Mesendoderm (in vitro differentiated cells): Measurements from ENCODE around the gene ORAI1.

ENCODE experiments used
- DNase-seq: peaks from one replicate; pipeline ENCODE4 v3.0.0; 2013
- H2AK5ac ChIP-seq: 2 replicates; pipeline ENCODE4 v1.6.1; 2013; ENCODE audit warnings: low read length, inconsistent platforms
- H2BK120ac ChIP-seq: 2 replicates; pipeline ENCODE4 v1.6.1; 2013; ENCODE audit warnings: low read depth, mild to moderate bottlenecking, low read length, moderate library complexity, mixed read lengths
- H2BK15ac ChIP-seq: replicated peaks from 2 replicates; pipeline ENCODE4 v1.6.1; 2013; ENCODE audit warnings: low read depth, mild to moderate bottlenecking, moderate library complexity
- H2BK5ac ChIP-seq: 2 replicates; pipeline ENCODE4 v1.6.1; 2013; ENCODE audit warnings: low read length, inconsistent platforms
- H3K18ac ChIP-seq: 2 replicates; pipeline ENCODE4 v1.6.1; 2013; ENCODE audit warnings: mild to moderate bottlenecking, low read length, mixed read lengths
- H3K23ac ChIP-seq: one replicate; pipeline ENCODE4 v1.6.1; 2013; ENCODE audit warnings: low read length
- H3K27ac ChIP-seq: 2 replicates; pipeline ENCODE4 v1.5.1; 2013; ENCODE audit warnings: low read depth, mild to moderate bottlenecking, inconsistent platforms, low read length, moderate library complexity
- H3K27me3 ChIP-seq: 2 replicates; pipeline ENCODE4 v1.6.1; 2013; ENCODE audit warnings: low read length, control low read depth, mild to moderate bottlenecking, inconsistent platforms; ENCODE audit not compliant: insufficient read depth, poor library complexity
- H3K36me3 ChIP-seq: 2 replicates; pipeline ENCODE4 v1.6.1; 2013; ENCODE audit warnings: low read length, inconsistent platforms; ENCODE audit not compliant: control insufficient read depth, insufficient read depth
- H3K4ac ChIP-seq: one replicate; pipeline ENCODE4 v1.6.1; 2013; ENCODE audit warnings: low read depth, mild to moderate bottlenecking, low read length, moderate library complexity
- H3K4me1 ChIP-seq: 2 replicates; pipeline ENCODE4 v1.6.1; 2013; ENCODE audit warnings: low read depth, low read length, inconsistent platforms; ENCODE audit not compliant: control insufficient read depth
- H3K4me2 ChIP-seq: 2 replicates; pipeline ENCODE4 v1.6.1; 2013; ENCODE audit warnings: low read length
- H3K4me3 ChIP-seq: 2 replicates; pipeline ENCODE4 v1.5.1; 2013; ENCODE audit warnings: mild to moderate bottlenecking, low read length
- H3K56ac ChIP-seq: one replicate; pipeline ENCODE4 v1.6.1; 2013; ENCODE audit warnings: low read length
- H3K79me1 ChIP-seq: 2 replicates; pipeline ENCODE4 v1.6.1; 2013; ENCODE audit warnings: low read length, inconsistent platforms
- H3K79me2 ChIP-seq: 2 replicates; pipeline ENCODE4 v1.6.1; 2013; ENCODE audit warnings: mild to moderate bottlenecking, low read length; ENCODE audit not compliant: control insufficient read depth, insufficient read depth
- H3K9ac ChIP-seq: 2 replicates; pipeline ENCODE4 v1.6.1; 2013; ENCODE audit warnings: low read length, inconsistent platforms
- H4K5ac ChIP-seq: one replicate; pipeline ENCODE4 v1.6.1; 2013; ENCODE audit warnings: low read length
- H4K8ac ChIP-seq: one replicate; pipeline ENCODE4 v1.6.1; 2013; ENCODE audit warnings: low read depth, mild to moderate bottlenecking, control low read depth, low read length, moderate library complexity
- WGBS: extraction: QIAGEN DNeasy Blood & Tissue Kit; methylation state at CpG from one replicate; pipeline ENCODE4 v1.1.7; 2013; ENCODE audit warnings: low lambda C conversion rate, missing lambda C conversion rate; ENCODE audit not compliant: insufficient coverage; ENCODE audit errors: extremely low coverage; 5-methylcytosine and 5-hydroxymethylcytosine counted together

The ORAI1 gene

GRCh38 chr12:121595520-121595919 is 30.8 kb upstream of the ORAI1 start:
- Histone ChIP-seq H3K79me1 (no peaks in the 10 kb centered on the region), H3K4me2 (no peak overlapping the region), H2BK15ac (no peak overlapping the region), H3K56ac (no peak overlapping the region), H2BK5ac (no peak overlapping the region), H2BK120ac (no peak overlapping the region), H4K5ac (no peak overlapping the region), H3K23ac (no peak overlapping the region), H3K27ac (no peak overlapping the region), H3K18ac (no peak overlapping the region), H4K8ac (no peak overlapping the region), H3K4ac (no peak overlapping the region), H3K27me3 (no peaks in the 10 kb centered on the region), H3K4me1 (peaks cover 4% of the 10 kb centered on the region), H3K4me3 (no peak overlapping the region), H2AK5ac (no peak overlapping the region), H3K9ac (no peak overlapping the region), H3K36me3 (no peaks in the 10 kb centered on the region), H3K79me2 (no peaks in the 10 kb centered on the region)
- no CpG with 5 or more reads among the region's 12 CpGs for WGBS
- no peak for DNase-seq

DNA sequence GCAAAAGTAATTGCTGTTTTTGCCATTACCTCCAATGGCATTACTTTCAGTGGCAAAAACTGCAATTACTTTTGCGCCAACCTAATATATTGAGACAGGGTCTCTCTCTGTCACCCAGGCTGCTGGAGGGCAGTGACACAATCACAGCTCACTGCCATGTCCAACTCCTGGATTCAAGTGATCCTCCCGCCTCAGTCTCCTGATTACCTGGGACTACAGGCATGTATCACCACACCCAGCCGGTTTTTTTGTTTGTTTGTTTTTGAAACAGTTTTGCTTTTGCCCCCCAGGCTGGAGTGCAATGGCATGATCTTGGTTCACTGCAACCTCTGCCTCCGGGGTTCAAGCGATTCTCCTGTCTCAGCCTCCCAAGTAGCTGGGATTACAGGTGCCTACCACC is 29.8 kb upstream of the ORAI1 start:
- H4K5ac ChIP-seq, result no peak overlapping the region
- no peak for DNase-seq
- no peaks in the 10 kb centered on the region for H3K4me1 ChIP-seq
- H3K18ac ChIP-seq, result no peak overlapping the region
- no peaks in the 10 kb centered on the region for H3K79me2 ChIP-seq
- no peak overlapping the region for H2AK5ac ChIP-seq
- H3K4ac ChIP-seq, result no peak overlapping the region
- no peak overlapping the region for H2BK120ac ChIP-seq
- H2BK5ac ChIP-seq, result no peak overlapping the region
- no peak overlapping the region for H3K23ac ChIP-seq
- no peak overlapping the region for H3K56ac ChIP-seq
- H3K27ac ChIP-seq, result no peak overlapping the region
- H3K27me3 ChIP-seq, result no peaks in the 10 kb centered on the region
- H4K8ac ChIP-seq, result no peak overlapping the region
- no peaks in the 10 kb centered on the region for H3K79me1 ChIP-seq
- no CpG with 5 or more reads among the region's 5 CpGs for WGBS
- H3K4me3 ChIP-seq, result no peak overlapping the region
- no peak overlapping the region for H3K9ac ChIP-seq
- no peak overlapping the region for H3K4me2 ChIP-seq
- H2BK15ac ChIP-seq, result no peak overlapping the region
- H3K36me3 ChIP-seq, result no peaks in the 10 kb centered on the region

DNA sequence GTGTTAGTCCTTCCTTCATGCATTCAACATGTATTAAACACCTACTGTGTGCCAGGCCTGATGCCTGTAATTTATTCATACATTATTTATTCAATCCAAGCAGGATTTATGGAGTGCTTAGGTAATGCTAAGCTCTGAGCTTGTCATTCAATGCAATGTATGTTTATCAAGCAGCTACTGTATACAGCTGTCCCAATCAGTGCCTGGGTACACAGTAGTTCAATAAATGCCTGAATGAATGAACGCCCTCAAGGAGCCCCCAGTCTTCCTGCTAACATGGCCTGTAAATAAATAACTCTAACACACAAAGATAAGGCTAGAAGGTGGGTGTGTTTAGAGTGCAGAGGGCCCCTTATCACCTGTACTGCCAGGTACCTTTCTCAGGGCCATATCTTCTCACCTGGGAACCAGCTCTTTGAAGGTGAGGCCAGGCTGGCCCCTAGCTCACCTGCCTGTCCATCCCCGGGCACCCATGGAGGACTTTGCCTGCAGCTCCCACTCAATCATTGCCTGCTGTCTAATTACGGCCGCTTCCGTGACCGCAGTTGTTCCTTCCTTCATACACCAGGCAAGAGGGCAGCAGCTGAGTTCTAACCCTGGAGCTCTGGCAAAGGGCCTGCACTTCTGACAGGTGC is 25.5 kb upstream of the ORAI1 start:
- no peak overlapping the region for H3K18ac ChIP-seq
- H2BK5ac ChIP-seq, result no peak overlapping the region
- no peaks in the 10 kb centered on the region for H3K27me3 ChIP-seq
- H3K4me2 ChIP-seq, result no peak overlapping the region
- H3K79me2 ChIP-seq, result no peaks in the 10 kb centered on the region
- no CpG with 5 or more reads among the region's 6 CpGs for WGBS
- no peaks in the 10 kb centered on the region for H3K4me1 ChIP-seq
- H3K27ac ChIP-seq, result no peak overlapping the region
- no peaks in the 10 kb centered on the region for H3K79me1 ChIP-seq
- H3K9ac ChIP-seq, result no peak overlapping the region
- H3K4me3 ChIP-seq, result no peak overlapping the region
- H3K36me3 ChIP-seq, result no peaks in the 10 kb centered on the region
- H4K5ac ChIP-seq, result no peak overlapping the region
- no peak overlapping the region for H3K4ac ChIP-seq
- no peak overlapping the region for H4K8ac ChIP-seq
- DNase-seq, result no peak
- H2BK15ac ChIP-seq, result no peak overlapping the region
- no peak overlapping the region for H3K23ac ChIP-seq
- H3K56ac ChIP-seq, result no peak overlapping the region
- no peak overlapping the region for H2BK120ac ChIP-seq
- H2AK5ac ChIP-seq, result no peak overlapping the region

DNA sequence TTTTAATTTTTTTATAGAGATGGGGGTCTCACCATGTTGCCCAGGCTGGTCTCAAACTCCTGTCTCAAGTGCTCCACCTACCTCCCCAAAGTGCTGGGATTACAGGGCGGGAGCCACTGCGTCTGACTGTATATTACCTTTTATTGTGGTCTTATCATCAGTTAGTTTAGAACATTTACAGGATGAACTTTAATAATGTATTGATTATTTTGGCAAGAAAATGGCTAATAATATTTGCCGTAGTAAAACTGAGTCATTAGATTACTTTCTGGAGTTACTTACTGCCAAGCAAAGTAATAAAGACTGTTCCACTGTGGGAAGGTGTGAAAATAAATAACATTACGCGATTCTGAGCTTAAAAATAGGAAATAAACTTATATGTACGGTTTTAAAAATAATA is 23.6 kb upstream of the ORAI1 start:
- Histone ChIP-seq H3K4me3 (no peak overlapping the region), H3K23ac (no peak overlapping the region), H3K4ac (no peak overlapping the region), H3K27me3 (no peaks in the 10 kb centered on the region), H3K27ac (no peak overlapping the region), H4K8ac (no peak overlapping the region), H3K79me2 (no peaks in the 10 kb centered on the region), H3K4me2 (no peak overlapping the region), H2AK5ac (no peak overlapping the region), H3K36me3 (no peaks in the 10 kb centered on the region), H2BK5ac (no peak overlapping the region), H3K79me1 (no peaks in the 10 kb centered on the region), H3K18ac (no peak overlapping the region), H4K5ac (no peak overlapping the region), H2BK15ac (no peak overlapping the region), H2BK120ac (no peak overlapping the region), H3K4me1 (no peaks in the 10 kb centered on the region), H3K9ac (no peak overlapping the region), H3K56ac (no peak overlapping the region)
- no CpG with 5 or more reads among the region's 6 CpGs for WGBS
- DNase-seq, result no peak

DNA sequence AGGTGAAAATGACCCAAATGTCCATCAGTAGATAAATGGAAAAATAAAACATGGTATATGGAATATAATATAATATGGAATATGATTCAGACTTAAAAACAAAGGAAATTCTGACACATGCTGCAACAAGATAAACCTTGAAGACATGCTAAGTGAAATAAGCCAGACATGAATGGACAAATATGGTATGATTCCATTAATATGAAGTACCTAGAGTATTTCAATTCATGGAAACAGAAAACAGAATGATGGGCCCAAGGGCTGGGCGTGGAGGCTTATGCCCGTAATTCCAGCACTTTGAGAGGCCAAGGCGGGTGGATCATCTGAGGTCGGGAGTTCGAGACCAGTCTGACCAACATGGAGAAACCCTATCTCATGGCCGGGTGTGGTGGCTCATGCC is 22.7 kb upstream of the ORAI1 start:
- H3K56ac ChIP-seq, result no peak overlapping the region
- H3K79me1 ChIP-seq, result no peaks in the 10 kb centered on the region
- H3K4ac ChIP-seq, result no peak overlapping the region
- no peak overlapping the region for H3K4me3 ChIP-seq
- H4K5ac ChIP-seq, result no peak overlapping the region
- no peak overlapping the region for H3K27ac ChIP-seq
- no peak overlapping the region for H2AK5ac ChIP-seq
- no peak overlapping the region for H2BK15ac ChIP-seq
- no peak overlapping the region for H3K9ac ChIP-seq
- H3K79me2 ChIP-seq, result no peaks in the 10 kb centered on the region
- H3K23ac ChIP-seq, result no peak overlapping the region
- no CpG with 5 or more reads among the region's 6 CpGs for WGBS
- no peak overlapping the region for H4K8ac ChIP-seq
- no peaks in the 10 kb centered on the region for H3K4me1 ChIP-seq
- H3K18ac ChIP-seq, result no peak overlapping the region
- no peaks in the 10 kb centered on the region for H3K36me3 ChIP-seq
- H2BK5ac ChIP-seq, result no peak overlapping the region
- no peak for DNase-seq
- no peak overlapping the region for H2BK120ac ChIP-seq
- H3K4me2 ChIP-seq, result no peak overlapping the region
- H3K27me3 ChIP-seq, result no peaks in the 10 kb centered on the region

DNA sequence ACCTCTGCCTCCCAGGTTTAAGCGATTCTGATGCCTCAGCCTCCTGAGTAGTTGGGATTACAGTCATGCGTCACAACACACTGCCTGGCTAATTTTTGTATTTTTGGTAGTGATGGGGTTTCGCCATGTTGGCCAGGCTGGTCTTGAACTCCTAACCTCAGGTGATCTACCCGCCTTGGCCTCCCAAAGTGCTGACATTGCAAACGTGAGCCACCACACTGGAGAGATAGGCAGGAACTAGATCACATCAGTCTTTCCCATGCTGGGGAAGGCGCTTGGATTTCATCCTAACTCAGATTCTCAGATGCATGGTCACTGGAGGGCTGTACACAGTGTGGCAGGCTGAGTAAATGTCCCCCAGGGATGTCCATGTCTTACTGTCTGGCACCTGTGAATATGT is 18.0 kb upstream of the ORAI1 start:
- H2AK5ac ChIP-seq, result no peak overlapping the region
- H3K27ac ChIP-seq, result no peak overlapping the region
- H4K5ac ChIP-seq, result no peak overlapping the region
- H3K4me1 ChIP-seq, result no peaks in the 10 kb centered on the region
- no peak overlapping the region for H3K56ac ChIP-seq
- H2BK5ac ChIP-seq, result no peak overlapping the region
- no peaks in the 10 kb centered on the region for H3K27me3 ChIP-seq
- no peak overlapping the region for H2BK120ac ChIP-seq
- H3K79me1 ChIP-seq, result no peaks in the 10 kb centered on the region
- no peak overlapping the region for H2BK15ac ChIP-seq
- no CpG with 5 or more reads among the region's 6 CpGs for WGBS
- no peak overlapping the region for H4K8ac ChIP-seq
- no peak for DNase-seq
- H3K4me3 ChIP-seq, result no peak overlapping the region
- no peak overlapping the region for H3K18ac ChIP-seq
- H3K9ac ChIP-seq, result no peak overlapping the region
- H3K36me3 ChIP-seq, result no peaks in the 10 kb centered on the region
- H3K79me2 ChIP-seq, result no peaks in the 10 kb centered on the region
- H3K23ac ChIP-seq, result no peak overlapping the region
- H3K4ac ChIP-seq, result no peak overlapping the region
- H3K4me2 ChIP-seq, result no peak overlapping the region
